Measurements from ENCODE around the gene SLC7A14. TPM values are rescaled to one million over a fixed set of nuclear protein-coding genes. Genes with fewer than 3 reads are reported as not detected.

Gene SLC7A14
- total RNA-seq, 1 donor from 2014 or later, result 0.23 TPM

DNA sequence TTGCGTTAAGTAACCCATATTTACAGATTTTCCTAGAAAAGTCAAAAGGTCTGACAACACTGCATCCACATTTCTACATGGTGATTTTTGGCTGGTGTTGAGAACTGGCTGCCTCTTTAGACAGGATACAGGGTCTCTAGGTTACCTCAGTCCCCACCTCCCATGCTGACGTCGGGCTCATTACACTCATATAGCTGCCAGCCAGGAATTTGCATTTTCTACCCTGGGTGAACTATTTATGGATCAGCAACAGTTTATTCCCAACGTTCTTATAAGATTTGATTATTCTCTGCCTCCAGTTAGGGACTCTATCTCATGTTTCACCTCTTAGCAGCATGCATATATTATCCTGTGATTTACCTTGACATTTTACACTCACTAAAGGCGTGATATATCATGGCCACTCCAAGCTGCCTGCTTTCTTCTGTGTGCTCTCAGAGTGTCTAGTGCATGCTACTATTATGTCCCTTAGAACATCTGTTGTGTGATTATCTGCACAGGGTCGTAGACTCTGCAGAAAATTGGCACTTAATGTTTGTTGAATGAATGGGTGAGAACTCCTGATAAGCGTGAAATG lies 118.2 kb downstream of the SLC7A14 start:
- Histone ChIP-seq H3K9ac (ENCODE audit: low read length) (no peak overlapping the region), H3K79me2 (ENCODE audit: insufficient read depth, low read length) (no peaks in the 10 kb centered on the region), H3K27me3 (ENCODE audit: insufficient read depth, low read length) (no peaks in the 10 kb centered on the region), H2AFZ (ENCODE audit: low read depth, low read length) (no peak overlapping the region), H3K27ac (ENCODE audit: low read depth, low read length) (no peak overlapping the region), H3K4me2 (ENCODE audit: low read length) (no peak overlapping the region), H3K9me3 (ENCODE audit: insufficient read depth, low read depth, low read length) (no peaks in the 10 kb centered on the region), H3K36me3 (ENCODE audit: insufficient read depth, low read length) (no peaks in the 10 kb centered on the region), H4K20me1 (ENCODE audit: insufficient read depth, low read length) (no peaks in the 10 kb centered on the region), H3K4me3 (ENCODE audit: insufficient read depth, low read depth, low read length) (no peak overlapping the region), H3K4me1 (ENCODE audit: insufficient read depth, low read length) (no peaks in the 10 kb centered on the region)
- H3K36me3 Mint-ChIP-seq (ENCODE audit: low read depth, unreplicated experiment), result no peaks in the 10 kb centered on the region
- no peak for DNase-seq (ENCODE audit: low read depth)
- no peaks in the 10 kb centered on the region for H3K9me3 Mint-ChIP-seq (ENCODE audit: unreplicated experiment)
- no peak overlapping the region for H3K27ac Mint-ChIP-seq (ENCODE audit: unreplicated experiment)
- TF ChIP-seq EZH2 (IDR thresholded peaks at IDR 0.05; ENCODE audit: insufficient read depth, low read length), result no peak
- TF ChIP-seq, protein P1, sequence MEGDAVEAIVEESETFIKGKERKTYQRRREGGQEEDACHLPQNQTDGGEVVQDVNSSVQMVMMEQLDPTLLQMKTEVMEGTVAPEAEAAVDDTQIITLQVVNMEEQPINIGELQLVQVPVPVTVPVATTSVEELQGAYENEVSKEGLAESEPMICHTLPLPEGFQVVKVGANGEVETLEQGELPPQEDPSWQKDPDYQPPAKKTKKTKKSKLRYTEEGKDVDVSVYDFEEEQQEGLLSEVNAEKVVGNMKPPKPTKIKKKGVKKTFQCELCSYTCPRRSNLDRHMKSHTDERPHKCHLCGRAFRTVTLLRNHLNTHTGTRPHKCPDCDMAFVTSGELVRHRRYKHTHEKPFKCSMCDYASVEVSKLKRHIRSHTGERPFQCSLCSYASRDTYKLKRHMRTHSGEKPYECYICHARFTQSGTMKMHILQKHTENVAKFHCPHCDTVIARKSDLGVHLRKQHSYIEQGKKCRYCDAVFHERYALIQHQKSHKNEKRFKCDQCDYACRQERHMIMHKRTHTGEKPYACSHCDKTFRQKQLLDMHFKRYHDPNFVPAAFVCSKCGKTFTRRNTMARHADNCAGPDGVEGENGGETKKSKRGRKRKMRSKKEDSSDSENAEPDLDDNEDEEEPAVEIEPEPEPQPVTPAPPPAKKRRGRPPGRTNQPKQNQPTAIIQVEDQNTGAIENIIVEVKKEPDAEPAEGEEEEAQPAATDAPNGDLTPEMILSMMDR (IDR thresholded peaks at IDR 0.05; ENCODE audit: insufficient read depth, low read depth, low read length), result no peak
- no peak overlapping the region for H3K4me3 Mint-ChIP-seq (ENCODE audit: unreplicated experiment)
- peaks cover 20% of the 10 kb centered on the region for H3K27me3 Mint-ChIP-seq (ENCODE audit: low read depth, unreplicated experiment)
- peaks cover 9% of the 10 kb centered on the region for H3K4me1 Mint-ChIP-seq (ENCODE audit: low read depth, unreplicated experiment)
- FAIRE-seq, result no peak

DNA sequence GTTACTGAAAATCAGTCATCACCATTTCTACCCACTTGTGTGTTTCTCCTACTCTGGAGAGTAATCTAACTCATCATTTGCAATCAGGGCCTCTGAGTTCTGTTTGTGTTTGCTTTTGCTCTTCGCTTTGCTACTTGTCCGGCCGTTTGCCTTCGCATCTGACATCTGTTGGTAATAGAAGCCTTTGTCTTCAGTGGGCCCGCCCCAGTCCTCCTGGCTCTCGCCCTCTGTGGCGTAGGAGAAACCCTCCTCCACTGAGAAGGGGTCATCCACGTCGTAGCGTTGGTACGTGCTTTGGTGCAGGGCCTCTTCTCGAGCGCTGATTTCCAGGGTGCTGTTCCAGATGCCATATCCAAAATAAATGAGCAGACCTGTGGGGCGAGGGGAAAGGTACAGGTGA lies 118.9 kb downstream of the SLC7A14 start:
- H3K4me3 Mint-ChIP-seq (ENCODE audit: unreplicated experiment), result no peak overlapping the region

DNA sequence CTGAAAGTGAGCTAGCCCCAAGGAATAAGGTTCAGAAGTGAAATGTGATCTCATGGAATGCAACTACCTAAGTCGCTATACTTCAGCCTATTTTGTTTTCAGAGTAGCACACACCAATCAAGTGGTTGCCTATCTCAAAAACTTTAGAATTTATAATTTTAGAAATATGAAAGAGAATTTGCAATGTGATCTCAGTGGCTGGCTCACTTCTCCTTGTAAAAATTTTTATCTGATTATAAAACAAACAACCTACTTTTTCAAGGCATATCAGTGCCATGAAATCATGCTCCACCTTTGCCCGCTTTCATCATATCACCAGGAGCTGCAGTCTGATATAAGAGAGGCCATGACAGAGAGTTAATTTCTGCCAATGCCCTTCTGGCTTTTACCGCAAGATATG lies 119.9 kb downstream of the SLC7A14 start:
- H3K27me3 ChIP-seq (ENCODE audit: insufficient read depth, low read length), result no peaks in the 10 kb centered on the region
- no peak overlapping the region for H2AFZ ChIP-seq (ENCODE audit: low read depth, low read length)
- H3K9me3 ChIP-seq (ENCODE audit: insufficient read depth, low read depth, low read length), result no peaks in the 10 kb centered on the region
- no peak for DNase-seq (ENCODE audit: low read depth)
- H3K4me2 ChIP-seq (ENCODE audit: low read length), result no peak overlapping the region
- Mint-ChIP-seq H3K27ac (ENCODE audit: unreplicated experiment) (no peak overlapping the region), H3K36me3 (ENCODE audit: low read depth, unreplicated experiment) (no peaks in the 10 kb centered on the region), H3K27me3 (ENCODE audit: low read depth, unreplicated experiment) (peaks cover 31% of the 10 kb centered on the region), H3K9me3 (ENCODE audit: unreplicated experiment) (no peaks in the 10 kb centered on the region), H3K4me3 (ENCODE audit: unreplicated experiment) (no peak overlapping the region), H3K4me1 (ENCODE audit: low read depth, unreplicated experiment) (peaks cover 8% of the 10 kb centered on the region)
- no peaks in the 10 kb centered on the region for H4K20me1 ChIP-seq (ENCODE audit: insufficient read depth, low read length)
- no peaks in the 10 kb centered on the region for H3K79me2 ChIP-seq (ENCODE audit: insufficient read depth, low read length)
- H3K9ac ChIP-seq (ENCODE audit: low read length), result no peak overlapping the region
- H3K4me1 ChIP-seq (ENCODE audit: insufficient read depth, low read length), result no peaks in the 10 kb centered on the region
- FAIRE-seq, result no peak
- H3K27ac ChIP-seq (ENCODE audit: low read depth, low read length), result no peak overlapping the region
- H3K4me3 ChIP-seq (ENCODE audit: insufficient read depth, low read depth, low read length), result no peak overlapping the region
- no peaks in the 10 kb centered on the region for H3K36me3 ChIP-seq (ENCODE audit: insufficient read depth, low read length)
- TF ChIP-seq, protein P1 (IDR thresholded peaks at IDR 0.05; ENCODE audit: insufficient read depth, low read depth, low read length), result no peak
- TF ChIP-seq EZH2 (IDR thresholded peaks at IDR 0.05; ENCODE audit: insufficient read depth, low read length), result no peak

More for the DNA sequence above, 118.9 kb downstream of the SLC7A14 start:
- no peaks in the 10 kb centered on the region for H3K36me3 ChIP-seq (ENCODE audit: insufficient read depth, low read length)
- TF ChIP-seq EZH2 (IDR thresholded peaks at IDR 0.05; ENCODE audit: insufficient read depth, low read length), result no peak
- TF ChIP-seq, protein P1 (IDR thresholded peaks at IDR 0.05; ENCODE audit: insufficient read depth, low read depth, low read length), result no peak
- no peak overlapping the region for H3K4me2 ChIP-seq (ENCODE audit: low read length)
- no peaks in the 10 kb centered on the region for H3K79me2 ChIP-seq (ENCODE audit: insufficient read depth, low read length)
- no peaks in the 10 kb centered on the region for H3K27me3 ChIP-seq (ENCODE audit: insufficient read depth, low read length)
- Mint-ChIP-seq H3K4me1 (ENCODE audit: low read depth, unreplicated experiment) (peaks cover 9% of the 10 kb centered on the region), H3K27ac (ENCODE audit: unreplicated experiment) (no peak overlapping the region), H3K36me3 (ENCODE audit: low read depth, unreplicated experiment) (no peaks in the 10 kb centered on the region), H3K9me3 (ENCODE audit: unreplicated experiment) (no peaks in the 10 kb centered on the region), H3K27me3 (ENCODE audit: low read depth, unreplicated experiment) (peaks cover 25% of the 10 kb centered on the region)
- no peak overlapping the region for H2AFZ ChIP-seq (ENCODE audit: low read depth, low read length)
- H3K9ac ChIP-seq (ENCODE audit: low read length), result no peak overlapping the region
- H3K27ac ChIP-seq (ENCODE audit: low read depth, low read length), result no peak overlapping the region
- H3K4me3 ChIP-seq (ENCODE audit: insufficient read depth, low read depth, low read length), result no peak overlapping the region
- no peaks in the 10 kb centered on the region for H4K20me1 ChIP-seq (ENCODE audit: insufficient read depth, low read length)
- no peaks in the 10 kb centered on the region for H3K9me3 ChIP-seq (ENCODE audit: insufficient read depth, low read depth, low read length)
- no peaks in the 10 kb centered on the region for H3K4me1 ChIP-seq (ENCODE audit: insufficient read depth, low read length)
- DNase-seq (ENCODE audit: low read depth), result no peak
- FAIRE-seq, result no peak
